ENCODE data around the gene RBM47. TPM values are rescaled to one million over a fixed set of nuclear protein-coding genes. Genes with fewer than 3 reads are reported as not detected.
"Not testable (repeated sequence)": the region's sequence is repeated elsewhere in the genome, so short reads cannot be mapped to it uniquely, and the experiment has no call there.

The RBM47 gene
- total and polyA plus RNA-seq, 12 donors: 0.41 to 14.0 (median 2.1) TPM

DNA sequence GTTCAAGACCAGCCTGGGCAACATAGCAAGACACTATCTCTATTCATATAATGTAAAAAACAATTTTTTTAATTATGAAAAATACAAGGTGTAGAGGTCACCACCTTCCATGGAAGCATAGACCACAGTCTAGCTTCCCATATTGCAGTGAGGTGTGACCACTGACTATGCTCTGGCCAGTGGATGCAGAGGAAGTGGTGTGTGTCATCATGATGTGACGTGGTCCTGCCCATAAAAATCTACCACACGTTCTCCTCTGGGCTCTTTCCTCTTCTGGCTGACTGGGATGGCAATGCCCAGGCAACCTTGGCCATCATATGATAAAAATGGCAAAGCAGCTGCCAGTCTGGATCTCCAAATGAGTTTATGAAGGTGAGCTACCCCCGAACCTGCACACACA lies 65.7 kb downstream of the RBM47 start:
- Histone ChIP-seq H3K4me3 (no peak overlapping the region), H3K4me1 (peaks cover 0 to 73% (median 0%) of the 10 kb centered on the region in 9 donors), H3K27ac (peak overlapping the region in 2 of 10 donors; percentile 29 to 75), H3K27me3 (peaks cover 0 to 4% (median 0%) of the 10 kb centered on the region in 7 donors), H3K9me3 (no peaks in the 10 kb centered on the region), H3K36me3 (no peaks in the 10 kb centered on the region)
- TF ChIP-seq, protein P1, sequence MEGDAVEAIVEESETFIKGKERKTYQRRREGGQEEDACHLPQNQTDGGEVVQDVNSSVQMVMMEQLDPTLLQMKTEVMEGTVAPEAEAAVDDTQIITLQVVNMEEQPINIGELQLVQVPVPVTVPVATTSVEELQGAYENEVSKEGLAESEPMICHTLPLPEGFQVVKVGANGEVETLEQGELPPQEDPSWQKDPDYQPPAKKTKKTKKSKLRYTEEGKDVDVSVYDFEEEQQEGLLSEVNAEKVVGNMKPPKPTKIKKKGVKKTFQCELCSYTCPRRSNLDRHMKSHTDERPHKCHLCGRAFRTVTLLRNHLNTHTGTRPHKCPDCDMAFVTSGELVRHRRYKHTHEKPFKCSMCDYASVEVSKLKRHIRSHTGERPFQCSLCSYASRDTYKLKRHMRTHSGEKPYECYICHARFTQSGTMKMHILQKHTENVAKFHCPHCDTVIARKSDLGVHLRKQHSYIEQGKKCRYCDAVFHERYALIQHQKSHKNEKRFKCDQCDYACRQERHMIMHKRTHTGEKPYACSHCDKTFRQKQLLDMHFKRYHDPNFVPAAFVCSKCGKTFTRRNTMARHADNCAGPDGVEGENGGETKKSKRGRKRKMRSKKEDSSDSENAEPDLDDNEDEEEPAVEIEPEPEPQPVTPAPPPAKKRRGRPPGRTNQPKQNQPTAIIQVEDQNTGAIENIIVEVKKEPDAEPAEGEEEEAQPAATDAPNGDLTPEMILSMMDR (IDR thresholded peaks at IDR 0.05): no peak
- ATAC-seq: peak in 5 of 8 donors; percentile 56 to 70 (median 67)
- WGBS, 2 donors: 76 to 82% methylated on average over 3 of the region's 3 CpGs
- peak in 1 of 2 donors; percentile 13 for DNase-seq
- intact Hi-C loops (cut with DNase I): no loop called here

DNA sequence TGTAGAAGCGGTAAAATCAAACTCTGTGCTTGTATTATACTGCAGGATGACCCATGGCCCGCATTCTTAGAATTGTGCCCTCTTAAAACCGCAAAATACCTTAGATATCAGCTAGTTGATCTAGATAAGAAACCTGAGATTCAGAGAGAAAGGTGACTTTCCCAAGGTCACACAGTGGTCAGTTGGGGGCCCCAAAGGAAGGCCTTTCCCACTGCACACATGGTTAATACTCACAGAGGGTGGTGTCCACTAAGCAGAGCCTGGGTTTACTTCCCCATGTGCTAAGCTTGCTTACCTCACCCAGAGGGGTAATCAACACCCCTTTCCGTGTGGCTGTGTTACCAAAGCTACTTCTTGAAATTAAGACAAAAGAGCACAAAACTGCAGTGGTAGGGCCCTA lies 66.3 kb downstream of the RBM47 start:
- Histone ChIP-seq H3K4me3 (no peak overlapping the region), H3K27ac (peak overlapping the region in 2 of 10 donors; percentile 2 to 75), H3K4me1 (peaks cover 0 to 78% (median 0%) of the 10 kb centered on the region in 9 donors), H3K36me3 (no peaks in the 10 kb centered on the region), H3K27me3 (peaks cover 0 to 4% (median 0%) of the 10 kb centered on the region in 7 donors), H3K9me3 (no peaks in the 10 kb centered on the region)
- TF ChIP-seq, protein P1 (IDR thresholded peaks at IDR 0.05): no peak
- peak in 2 of 8 donors; percentile 39 to 42 for ATAC-seq
- no peak for DNase-seq
- 73 to 93% methylated on average over 4 of the region's 4 CpGs for WGBS, 2 donors
- intact Hi-C loops (cut with DNase I): no loop called here

DNA sequence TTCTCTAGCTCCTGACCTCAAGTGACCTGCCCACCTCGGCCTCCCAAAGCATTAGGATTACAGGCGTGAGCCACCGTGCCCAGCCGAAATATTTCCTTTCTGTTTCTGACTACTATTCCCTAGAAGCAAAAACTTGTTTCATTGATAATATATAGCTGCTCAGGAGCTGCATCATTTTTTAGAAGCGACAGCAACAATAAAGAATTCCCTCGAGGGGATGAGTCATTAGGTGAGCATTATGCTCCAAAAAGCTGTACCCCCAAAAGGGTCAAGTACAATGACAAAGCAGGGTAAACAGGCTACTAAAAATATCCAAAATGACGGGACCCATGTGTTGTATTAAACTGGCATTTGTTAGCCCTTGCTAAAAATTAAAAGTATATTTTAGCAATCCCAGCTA lies 67.0 kb downstream of the RBM47 start:
- 84 to 90% methylated on average over 7 of the region's 7 CpGs for WGBS, 2 donors
- intact Hi-C loops (cut with DNase I): no loop called here
- peaks cover 0 to 82% (median 0%) of the 10 kb centered on the region in 9 donors for H3K4me1 ChIP-seq

DNA sequence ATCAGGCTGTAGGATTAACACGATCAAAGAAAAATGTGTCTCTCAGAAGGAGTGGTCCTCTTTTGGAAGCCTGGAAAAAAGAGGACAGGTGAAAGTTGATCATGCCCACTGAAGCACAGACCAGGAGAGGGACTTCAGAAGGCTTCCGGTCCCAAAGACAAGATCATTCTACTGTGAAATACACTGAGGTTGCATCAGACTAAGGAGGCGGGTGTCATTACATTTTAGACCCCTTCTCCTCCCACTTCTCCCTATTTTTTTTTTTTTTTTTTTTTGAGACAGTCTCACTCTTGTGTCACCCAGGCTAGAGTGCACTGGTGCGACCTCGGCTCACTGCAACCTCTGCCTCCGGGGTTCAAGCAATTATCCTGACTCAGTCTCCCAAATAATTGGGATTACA lies 67.5 kb downstream of the RBM47 start:
- Histone ChIP-seq H3K36me3 (no peaks in the 10 kb centered on the region), H3K27me3 (peaks cover 0 to 4% (median 0%) of the 10 kb centered on the region in 7 donors), H3K9me3 (no peaks in the 10 kb centered on the region), H3K4me3 (no peak overlapping the region), H3K27ac (peak overlapping the region in 1 of 10 donors; percentile 75), H3K4me1 (peaks cover 0 to 79% (median 0%) of the 10 kb centered on the region in 9 donors)
- WGBS, 2 donors: 91 to 92% methylated on average over 6 of the region's 6 CpGs
- DNase-seq (no peak), ATAC-seq (peak in 1 of 8 donors; percentile 12)
- intact Hi-C loops (cut with DNase I): no loop called here
- TF ChIP-seq, protein P1 (IDR thresholded peaks at IDR 0.05): no peak

More for the DNA sequence above, 67.0 kb downstream of the RBM47 start:
- TF ChIP-seq, protein P1 (IDR thresholded peaks at IDR 0.05): no peak
- peaks cover 0 to 4% (median 0%) of the 10 kb centered on the region in 7 donors for H3K27me3 ChIP-seq
- no peaks in the 10 kb centered on the region for H3K36me3 ChIP-seq
- DNase-seq (no peak), ATAC-seq (no peak)
- no peak overlapping the region for H3K4me3 ChIP-seq
- H3K27ac ChIP-seq: peak overlapping the region in 2 of 10 donors; percentile 2 to 75
- H3K9me3 ChIP-seq: no peaks in the 10 kb centered on the region

DNA sequence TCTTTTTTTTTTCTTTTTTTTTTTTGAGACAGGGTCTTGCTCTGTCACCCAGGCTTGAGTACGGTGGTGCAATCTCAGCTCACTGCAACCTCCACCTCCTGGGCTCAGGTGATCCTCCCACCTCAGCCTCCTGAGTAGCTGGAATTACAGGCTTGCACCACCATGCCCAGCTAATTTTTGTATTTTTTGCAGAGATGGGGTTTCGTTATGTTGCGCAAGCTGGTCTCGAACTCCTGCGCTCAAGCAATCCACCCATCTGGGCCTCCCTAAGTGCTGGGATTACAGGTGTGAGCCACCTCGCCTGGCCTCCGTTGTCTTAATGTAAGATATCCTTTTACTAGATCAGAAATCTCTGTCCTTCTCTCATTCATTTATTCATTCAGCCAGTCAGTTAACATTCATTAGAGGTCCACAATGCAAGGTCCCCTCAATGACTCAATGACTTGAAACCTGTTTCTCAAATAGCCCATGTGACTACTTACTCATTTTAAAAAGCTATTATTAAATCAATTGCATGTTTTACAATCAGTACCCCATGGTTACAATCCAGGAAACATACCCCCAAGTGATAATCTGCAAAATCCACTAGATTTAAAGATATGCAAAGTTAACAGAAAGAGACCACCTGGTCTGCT lies 68.0 kb downstream of the RBM47 start:
- Histone ChIP-seq H3K27ac (peak overlapping the region in 1 of 10 donors; percentile 75), H3K4me1 (peaks cover 0 to 76% (median 0%) of the 10 kb centered on the region in 9 donors)
- intact Hi-C loops (cut with DNase I); H3K9me3 ChIP-seq; H3K4me3 ChIP-seq; H3K36me3 ChIP-seq; DNase-seq; H3K27me3 ChIP-seq; ATAC-seq: not testable (repeated sequence)
- 89 to 99% methylated on average over 7 of the region's 7 CpGs for WGBS, 2 donors
